Subcutaneous abdominal adipose tissue (tissue), 5 donors: ENCODE measurements around the gene DLG2.
"Not testable (repeated sequence)": the region's sequence is repeated elsewhere in the genome, so short reads cannot be mapped to it uniquely, and the experiment has no call there.

Experiments used
- H3K27ac ChIP-seq: one replicate; pipeline ENCODE4 v1.7.0; 2013; ENCODE audit warnings: low read depth, mild to moderate bottlenecking, inconsistent platforms, low read length, moderate library complexity
- H3K27me3 ChIP-seq, 5 donors: one replicate each; pipeline ENCODE4 v1.7.0; 2013; ENCODE audit warnings: low read length in 5 of 5, inconsistent platforms in 1 of 5; ENCODE audit not compliant: control insufficient read depth in 5 of 5, insufficient read depth in 4 of 5
- H3K36me3 ChIP-seq, 5 donors: one replicate each; pipeline ENCODE4 v1.7.0; 2013; ENCODE audit warnings: low read length in 5 of 5; ENCODE audit not compliant: control insufficient read depth in 5 of 5, insufficient read depth in 5 of 5
- H3K4me1 ChIP-seq, 5 donors: one replicate each; pipeline ENCODE4 v1.7.0; 2013; ENCODE audit warnings: low read length in 5 of 5, mild to moderate bottlenecking in 3 of 5, moderate library complexity in 1 of 5; ENCODE audit not compliant: control insufficient read depth in 5 of 5, insufficient read depth in 5 of 5
- H3K4me3 ChIP-seq, 5 donors: one replicate each; pipeline ENCODE4 v1.7.0; 2013; ENCODE audit warnings: low read length in 5 of 5, low read depth in 1 of 5
- H3K9ac ChIP-seq, 5 donors: one replicate each; pipeline ENCODE4 v1.7.0; 2013; ENCODE audit warnings: low read length in 5 of 5, mild to moderate bottlenecking in 4 of 5, moderate library complexity in 3 of 5
- H3K9me3 ChIP-seq, 5 donors: one replicate each; pipeline ENCODE4 v1.7.0; 2013; ENCODE audit warnings: low read length in 5 of 5; ENCODE audit not compliant: control insufficient read depth in 5 of 5
- donor health status: healthy.
- donor health status: healthy.
- donor health status: healthy.
- donor health status: healthy.
- donor health status: healthy.

The DLG2 gene

GRCh38 chr11:83760932-83761331 lies 1866.2 kb downstream of the DLG2 start:
- H3K4me3 ChIP-seq = no peak overlapping the region
- no peaks in the 10 kb centered on the region for H3K27me3 ChIP-seq
- H3K27ac ChIP-seq = no peak overlapping the region
- no peaks in the 10 kb centered on the region for H3K36me3 ChIP-seq
- no peak overlapping the region for H3K9ac ChIP-seq
- no peaks in the 10 kb centered on the region for H3K4me1 ChIP-seq
- no peaks in the 10 kb centered on the region for H3K9me3 ChIP-seq

DNA sequence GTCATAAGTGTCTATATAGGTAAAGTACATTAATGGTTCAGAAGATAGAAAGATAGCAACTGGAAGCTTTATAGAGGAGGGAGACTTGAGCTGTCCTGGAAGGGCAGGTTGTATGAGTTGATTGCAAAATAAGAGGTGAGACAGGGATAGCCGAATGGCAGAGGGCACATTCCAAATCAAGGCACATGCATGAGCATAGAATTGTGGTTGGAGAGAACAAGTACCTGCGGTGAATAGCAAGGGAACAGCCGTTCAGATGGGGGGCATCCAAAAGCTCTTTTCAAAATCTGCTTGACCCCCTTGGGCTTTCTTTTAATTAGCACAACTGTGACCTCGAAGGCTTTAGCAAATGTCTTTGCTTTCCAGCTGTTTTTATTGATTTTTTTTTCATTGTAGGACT lies 1868.0 kb downstream of the DLG2 start:
- H3K4me3 ChIP-seq = no peak overlapping the region
- no peaks in the 10 kb centered on the region for H3K27me3 ChIP-seq
- H3K36me3 ChIP-seq = no peaks in the 10 kb centered on the region
- no peak overlapping the region for H3K27ac ChIP-seq
- no peaks in the 10 kb centered on the region for H3K4me1 ChIP-seq
- H3K9ac ChIP-seq = no peak overlapping the region
- no peaks in the 10 kb centered on the region for H3K9me3 ChIP-seq

GRCh38 chr11:83751041-83751440 lies 1876.1 kb downstream of the DLG2 start:
- Histone ChIP-seq H3K9me3 (no peaks in the 10 kb centered on the region), H3K4me1 (no peaks in the 10 kb centered on the region), H3K27me3 (no peaks in the 10 kb centered on the region), H3K27ac (no peak overlapping the region), H3K4me3 (no peak overlapping the region), H3K36me3 (no peaks in the 10 kb centered on the region), H3K9ac (no peak overlapping the region)

GRCh38 chr11:83746921-83747585 lies 1880.1 kb downstream of the DLG2 start:
- no peak overlapping the region for H3K4me3 ChIP-seq
- no peaks in the 10 kb centered on the region for H3K27me3 ChIP-seq
- peaks cover 0 to 10% (median 7%) of the 10 kb centered on the region in 5 donors for H3K9me3 ChIP-seq
- H3K9ac ChIP-seq = no peak overlapping the region
- H3K4me1 ChIP-seq = no peaks in the 10 kb centered on the region
- no peak overlapping the region for H3K27ac ChIP-seq
- H3K36me3 ChIP-seq = no peaks in the 10 kb centered on the region

DNA sequence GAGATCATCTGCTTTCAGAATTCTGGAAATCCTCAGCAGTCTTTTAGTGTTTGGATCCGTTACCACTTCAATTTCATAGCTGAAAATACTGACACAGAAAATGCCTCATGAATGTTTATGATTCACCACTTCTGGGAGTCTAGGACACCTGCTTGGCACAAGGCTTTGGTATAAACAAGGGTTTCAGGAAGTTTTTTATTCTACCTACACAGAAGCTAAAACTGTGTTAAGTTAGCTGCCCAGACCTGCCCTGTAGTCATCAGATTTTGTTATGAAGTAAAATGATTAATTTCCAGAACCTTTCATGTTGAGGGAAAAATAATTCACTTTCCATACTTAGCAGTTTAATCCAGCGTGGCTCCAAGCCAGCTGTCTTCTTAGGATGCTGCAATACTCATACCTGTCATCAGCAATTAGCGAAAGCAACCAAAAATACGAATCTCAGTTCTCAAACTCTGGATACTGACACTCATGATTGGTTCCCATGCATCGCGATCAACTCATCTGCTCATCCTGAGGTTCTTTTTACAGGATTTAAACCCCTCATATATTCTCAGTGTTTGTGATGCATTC lies 1882.4 kb downstream of the DLG2 start:
- H3K27me3 ChIP-seq = no peaks in the 10 kb centered on the region
- no peaks in the 10 kb centered on the region for H3K36me3 ChIP-seq
- H3K9me3 ChIP-seq = peaks cover 0 to 13% (median 7%) of the 10 kb centered on the region in 5 donors
- no peak overlapping the region for H3K9ac ChIP-seq
- H3K27ac ChIP-seq = no peak overlapping the region
- no peaks in the 10 kb centered on the region for H3K4me1 ChIP-seq
- H3K4me3 ChIP-seq = no peak overlapping the region

DNA sequence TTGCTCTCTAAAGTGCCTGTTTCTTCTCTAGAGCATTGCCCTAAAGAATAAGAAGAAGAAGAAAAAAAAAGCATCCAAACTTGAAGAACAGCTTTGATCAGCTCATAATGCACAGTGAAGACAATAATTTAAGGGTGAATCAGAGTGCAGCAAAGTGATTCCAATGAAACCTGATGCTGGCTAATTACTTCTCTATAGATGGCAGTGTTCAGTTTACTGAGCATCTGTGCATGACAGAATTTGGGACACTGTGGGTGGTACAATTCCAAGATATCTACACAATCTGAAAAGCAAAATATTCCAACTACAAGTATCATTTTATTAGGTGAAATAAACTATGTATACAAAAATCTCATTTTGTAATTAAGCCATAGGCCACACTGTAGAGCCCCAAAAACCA lies 1890.5 kb downstream of the DLG2 start:
- Histone ChIP-seq H3K4me1 (no peaks in the 10 kb centered on the region), H3K27me3 (no peaks in the 10 kb centered on the region), H3K27ac (no peak overlapping the region), H3K4me3 (no peak overlapping the region), H3K9me3 (peaks cover 0 to under 1% (median 0%) of the 10 kb centered on the region in 5 donors), H3K9ac (no peak overlapping the region), H3K36me3 (no peaks in the 10 kb centered on the region)

GRCh38 chr11:83734120-83734519 lies 1893.0 kb downstream of the DLG2 start:
- Histone ChIP-seq H3K27me3 (no peaks in the 10 kb centered on the region), H3K36me3 (no peaks in the 10 kb centered on the region), H3K4me1 (no peaks in the 10 kb centered on the region), H3K9ac (no peak overlapping the region), H3K4me3 (no peak overlapping the region), H3K27ac (no peak overlapping the region), H3K9me3 (no peaks in the 10 kb centered on the region)

DNA sequence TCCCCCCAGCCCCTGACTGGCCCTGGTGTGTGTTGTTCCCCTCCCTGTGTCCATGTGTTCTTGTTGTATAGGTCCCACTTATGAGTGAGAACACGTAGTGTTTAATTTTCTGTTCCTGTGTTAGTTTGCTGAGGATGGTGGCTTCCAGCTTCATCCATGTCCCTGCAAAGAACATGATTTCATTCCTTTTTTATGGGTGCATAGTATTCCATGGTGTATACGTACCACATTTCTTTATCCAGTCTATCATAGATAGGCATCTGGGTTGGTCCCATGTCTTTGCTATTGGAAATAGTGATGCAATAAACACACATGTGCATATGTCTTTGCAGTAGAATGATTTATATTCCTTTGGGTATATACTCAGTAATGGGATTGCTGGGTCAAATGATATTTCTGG lies 1895.9 kb downstream of the DLG2 start:
- H3K9me3 ChIP-seq, H3K9ac ChIP-seq, H3K36me3 ChIP-seq, H3K27ac ChIP-seq, H3K4me1 ChIP-seq, H3K4me3 ChIP-seq, H3K27me3 ChIP-seq: not testable (repeated sequence)

GRCh38 chr11:83728281-83728680 lies 1898.9 kb downstream of the DLG2 start:
- Histone ChIP-seq H3K27ac (no peak overlapping the region), H3K4me3 (no peak overlapping the region), H3K9ac (no peak overlapping the region), H3K36me3 (no peaks in the 10 kb centered on the region), H3K4me1 (peaks cover 0 to 16% (median 13%) of the 10 kb centered on the region in 5 donors), H3K9me3 (no peaks in the 10 kb centered on the region), H3K27me3 (no peaks in the 10 kb centered on the region)

- Histone ChIP-seq H3K4me1 (peaks cover 0 to 16% (median 13%) of the 10 kb centered on the region in 5 donors), H3K9me3 (no peaks in the 10 kb centered on the region)
Measured at GRCh38 chr11:83727251-83727650, 1899.9 kb downstream of the DLG2 start.

More at GRCh38 chr11:83727251-83727650, 1899.9 kb downstream of the DLG2 start:
- Histone ChIP-seq H3K27ac (no peak overlapping the region), H3K4me3 (no peak overlapping the region), H3K36me3 (no peaks in the 10 kb centered on the region), H3K27me3 (no peaks in the 10 kb centered on the region), H3K9ac (no peak overlapping the region)
